SK-N-SH treated with all-trans-retinoic acid at 6 μM for 48 hours (cell line): ENCODE measurements around the gene ZNF32.

Source experiments
- ATAC-seq: fragments of 200-7000 bp; cut with Tn5 transposase; 3 replicates; pipeline ENCODE4 v1.9.1; 2020; ENCODE audit warnings: mild to moderate bottlenecking, moderate library complexity
- ARNTL ChIP-seq: fragments of 450-650 bp; formaldehyde crosslinking; IDR thresholded peaks from 2 replicates; pipeline ENCODE4 v1.5.0; 2020; ENCODE audit warnings: low read depth, mild to moderate bottlenecking, moderate library complexity, borderline replicate concordance
- BACH2 ChIP-seq: fragments of 250-450 bp; sonication (Bioruptor Pico); IDR thresholded peaks from 2 replicates; pipeline ENCODE4 v1.9.0; 2021; ENCODE audit warnings: mild to moderate bottlenecking, borderline replicate concordance
- CSDC2 ChIP-seq: fragments of 250-450 bp; sonication (Bioruptor Pico); IDR thresholded peaks from 2 replicates; pipeline ENCODE4 v1.5.0; 2020; ENCODE audit warnings: mild to moderate bottlenecking, moderate library complexity
- ESRRG ChIP-seq: fragments of 250-450 bp; sonication (Bioruptor Pico); IDR thresholded peaks from 2 replicates; pipeline ENCODE4 v1.6.1; 2021; ENCODE audit warnings: mild to moderate bottlenecking
- GLIS3 ChIP-seq: fragments of 250-450 bp; sonication (Bioruptor Pico); IDR thresholded peaks from 2 replicates; pipeline ENCODE4 v1.5.0; 2020; ENCODE audit warnings: mild to moderate bottlenecking, moderate library complexity
- ISL1 ChIP-seq: fragments of 250-450 bp; sonication (Bioruptor Pico); IDR thresholded peaks from 2 replicates; pipeline ENCODE4 v2.1.2; 2022; ENCODE audit warnings: mild to moderate bottlenecking, moderate library complexity
- OSR1 ChIP-seq: fragments of 250-450 bp; sonication (Bioruptor Pico); IDR thresholded peaks from 2 replicates; pipeline ENCODE4 v1.8.0; 2022; ENCODE audit warnings: moderate library complexity, mild to moderate bottlenecking, inconsistent platforms
- PPARA ChIP-seq: fragments of 250-450 bp; sonication (Bioruptor Pico); IDR thresholded peaks from 2 replicates; pipeline ENCODE4 v1.5.0; 2020; ENCODE audit warnings: mild to moderate bottlenecking, borderline replicate concordance
- RARB ChIP-seq: fragments of 250-450 bp; sonication (Bioruptor Pico); IDR thresholded peaks from 2 replicates; pipeline ENCODE4 v1.8.0; 2021; ENCODE audit warnings: mild to moderate bottlenecking, moderate library complexity
- SNAI2 ChIP-seq: fragments of 250-450 bp; sonication (Bioruptor Pico); IDR thresholded peaks from 2 replicates; pipeline ENCODE4 v1.5.0; 2020; ENCODE audit warnings: mild to moderate bottlenecking, moderate library complexity
- TCF4 ChIP-seq: fragments of 250-450 bp; sonication (Bioruptor Pico); IDR thresholded peaks from 2 replicates; pipeline ENCODE4 v1.8.0; 2021; ENCODE audit warnings: mild to moderate bottlenecking, moderate library complexity, borderline replicate concordance
- TOX ChIP-seq: fragments of 250-450 bp; sonication (Bioruptor Pico); IDR thresholded peaks from 2 replicates; pipeline ENCODE4 v1.8.0; 2021; ENCODE audit warnings: mild to moderate bottlenecking, moderate library complexity, borderline replicate concordance
- ZFP3 ChIP-seq: fragments of 250-450 bp; sonication (Bioruptor Pico); IDR thresholded peaks from 2 replicates; pipeline ENCODE4 v1.5.0; 2020; ENCODE audit warnings: mild to moderate bottlenecking, moderate library complexity
- ZFP30 ChIP-seq: fragments of 450-650 bp; formaldehyde crosslinking; IDR thresholded peaks from 2 replicates; pipeline ENCODE4 v1.5.0; 2022; ENCODE audit warnings: mild to moderate bottlenecking, moderate library complexity
- ZNF565 ChIP-seq: fragments of 450-650 bp; formaldehyde crosslinking; conservative IDR thresholded peaks from 2 replicates; pipeline ENCODE4 v1.5.0; 2020; ENCODE audit warnings: low read depth, mild to moderate bottlenecking, moderate library complexity
- ZNF70 ChIP-seq: fragments of 450-650 bp; formaldehyde crosslinking; IDR thresholded peaks from 2 replicates; pipeline ENCODE4 v1.5.0; 2020; ENCODE audit warnings: mild to moderate bottlenecking, moderate library complexity
- ZNF8 ChIP-seq: fragments of 450-650 bp; formaldehyde crosslinking; IDR thresholded peaks from 2 replicates; pipeline ENCODE4 v1.5.0; 2020; ENCODE audit warnings: mild to moderate bottlenecking, moderate library complexity
- TF ChIP-seq, protein P1 (sequence below): fragments of 250-450 bp; sonication (Bioruptor Pico); IDR thresholded peaks from 2 replicates; pipeline ENCODE4 v1.5.1; 2021; ENCODE audit warnings: mild to moderate bottlenecking, moderate library complexity
- TF ChIP-seq, protein P2 (sequence below): fragments of 250-450 bp; sonication (Bioruptor Pico); IDR thresholded peaks from 2 replicates; pipeline ENCODE4 v1.5.1; 2020; ENCODE audit warnings: low read depth, mild to moderate bottlenecking, moderate library complexity
- TF ChIP-seq, protein P3 (sequence below): fragments of 250-450 bp; sonication (Bioruptor Pico); IDR thresholded peaks from 2 replicates; pipeline ENCODE4 v1.8.0; 2020; ENCODE audit warnings: mild to moderate bottlenecking, moderate library complexity, borderline replicate concordance
- TF ChIP-seq, protein P4 (sequence below): fragments of 250-450 bp; sonication (Bioruptor Pico); IDR thresholded peaks from 2 replicates; pipeline ENCODE4 v1.8.0; 2021; ENCODE audit warnings: low read depth, mild to moderate bottlenecking, moderate library complexity, borderline replicate concordance
- TF ChIP-seq, protein P5 (sequence below): fragments of 250-450 bp; sonication (Bioruptor Pico); IDR thresholded peaks from 2 replicates; pipeline ENCODE4 v1.5.0; 2020; ENCODE audit warnings: mild to moderate bottlenecking, moderate library complexity

Gene ZNF32

DNA sequence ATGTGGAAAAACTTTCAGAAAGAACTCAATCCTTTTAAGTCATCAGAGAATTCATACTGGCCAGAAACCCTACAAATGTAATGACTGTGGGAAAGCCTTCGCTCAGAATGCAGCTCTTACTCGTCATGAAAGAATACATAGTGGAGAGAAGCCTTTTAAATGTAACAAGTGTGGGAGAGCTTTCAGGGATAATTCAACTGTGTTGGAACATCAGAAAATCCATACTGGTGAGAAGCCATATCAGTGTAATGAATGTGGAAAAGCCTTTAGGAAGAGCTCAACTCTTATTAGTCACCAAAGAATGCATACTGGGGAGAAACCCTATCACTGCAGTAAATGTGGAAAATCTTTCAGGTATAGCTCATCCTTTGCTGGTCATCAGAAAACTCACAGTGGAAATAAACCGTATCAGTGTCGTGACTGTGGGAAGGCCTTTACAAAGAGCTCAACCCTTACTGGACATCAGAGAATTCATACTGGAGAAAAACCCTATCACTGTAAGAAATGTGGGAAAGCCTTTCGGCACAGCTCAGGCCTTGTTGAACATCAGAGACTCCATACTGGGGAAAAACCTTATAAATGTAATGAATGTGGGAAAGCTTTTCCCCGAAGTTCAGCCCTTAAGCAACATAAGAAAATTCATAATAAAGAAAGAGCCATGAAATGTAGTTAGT is 31.8 kb downstream of the ZNF32 start:
- TF ChIP-seq CSDC2 (CRISPR knock-in tag) (no peak), ZNF565 (CRISPR knock-in tag) (no peak), ZFP3 (CRISPR knock-in tag) (no peak), ARNTL (no peak)
- TF ChIP-seq, protein P1, sequence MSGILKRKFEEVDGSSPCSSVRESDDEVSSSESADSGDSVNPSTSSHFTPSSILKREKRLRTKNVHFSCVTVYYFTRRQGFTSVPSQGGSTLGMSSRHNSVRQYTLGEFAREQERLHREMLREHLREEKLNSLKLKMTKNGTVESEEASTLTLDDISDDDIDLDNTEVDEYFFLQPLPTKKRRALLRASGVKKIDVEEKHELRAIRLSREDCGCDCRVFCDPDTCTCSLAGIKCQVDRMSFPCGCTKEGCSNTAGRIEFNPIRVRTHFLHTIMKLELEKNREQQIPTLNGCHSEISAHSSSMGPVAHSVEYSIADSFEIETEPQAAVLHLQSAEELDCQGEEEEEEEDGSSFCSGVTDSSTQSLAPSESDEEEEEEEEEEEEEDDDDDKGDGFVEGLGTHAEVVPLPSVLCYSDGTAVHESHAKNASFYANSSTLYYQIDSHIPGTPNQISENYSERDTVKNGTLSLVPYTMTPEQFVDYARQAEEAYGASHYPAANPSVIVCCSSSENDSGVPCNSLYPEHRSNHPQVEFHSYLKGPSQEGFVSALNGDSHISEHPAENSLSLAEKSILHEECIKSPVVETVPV (CRISPR knock-in tag), result no peak
- no peak for ATAC-seq

DNA sequence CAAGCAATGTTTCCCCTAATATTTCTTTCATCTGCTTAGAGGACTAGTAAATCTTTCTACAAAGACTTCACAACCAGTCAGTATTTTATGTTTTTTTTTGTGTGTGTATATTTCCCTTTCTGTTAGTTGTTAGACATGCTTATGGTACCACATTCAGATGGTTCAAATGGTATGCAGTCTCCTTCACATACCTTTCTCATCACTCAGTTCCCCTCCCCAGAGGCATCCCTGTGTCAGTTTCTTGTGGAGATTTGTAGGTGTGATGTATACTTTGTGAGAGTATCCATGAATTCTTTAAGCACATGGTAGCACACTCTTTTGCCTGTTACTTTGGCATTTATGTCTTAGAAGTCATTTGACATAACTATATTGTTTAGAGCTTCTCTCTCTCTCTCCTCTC is 38.0 kb downstream of the ZNF32 start:
- TF ChIP-seq ARNTL, result no peak
- TF ChIP-seq, protein P2, sequence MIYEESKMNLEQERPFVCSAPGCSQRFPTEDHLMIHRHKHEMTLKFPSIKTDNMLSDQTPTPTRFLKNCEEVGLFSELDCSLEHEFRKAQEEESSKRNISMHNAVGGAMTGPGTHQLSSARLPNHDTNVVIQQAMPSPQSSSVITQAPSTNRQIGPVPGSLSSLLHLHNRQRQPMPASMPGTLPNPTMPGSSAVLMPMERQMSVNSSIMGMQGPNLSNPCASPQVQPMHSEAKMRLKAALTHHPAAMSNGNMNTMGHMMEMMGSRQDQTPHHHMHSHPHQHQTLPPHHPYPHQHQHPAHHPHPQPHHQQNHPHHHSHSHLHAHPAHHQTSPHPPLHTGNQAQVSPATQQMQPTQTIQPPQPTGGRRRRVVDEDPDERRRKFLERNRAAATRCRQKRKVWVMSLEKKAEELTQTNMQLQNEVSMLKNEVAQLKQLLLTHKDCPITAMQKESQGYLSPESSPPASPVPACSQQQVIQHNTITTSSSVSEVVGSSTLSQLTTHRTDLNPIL (CRISPR knock-in tag), result no peak
- TF ChIP-seq, protein P3, sequence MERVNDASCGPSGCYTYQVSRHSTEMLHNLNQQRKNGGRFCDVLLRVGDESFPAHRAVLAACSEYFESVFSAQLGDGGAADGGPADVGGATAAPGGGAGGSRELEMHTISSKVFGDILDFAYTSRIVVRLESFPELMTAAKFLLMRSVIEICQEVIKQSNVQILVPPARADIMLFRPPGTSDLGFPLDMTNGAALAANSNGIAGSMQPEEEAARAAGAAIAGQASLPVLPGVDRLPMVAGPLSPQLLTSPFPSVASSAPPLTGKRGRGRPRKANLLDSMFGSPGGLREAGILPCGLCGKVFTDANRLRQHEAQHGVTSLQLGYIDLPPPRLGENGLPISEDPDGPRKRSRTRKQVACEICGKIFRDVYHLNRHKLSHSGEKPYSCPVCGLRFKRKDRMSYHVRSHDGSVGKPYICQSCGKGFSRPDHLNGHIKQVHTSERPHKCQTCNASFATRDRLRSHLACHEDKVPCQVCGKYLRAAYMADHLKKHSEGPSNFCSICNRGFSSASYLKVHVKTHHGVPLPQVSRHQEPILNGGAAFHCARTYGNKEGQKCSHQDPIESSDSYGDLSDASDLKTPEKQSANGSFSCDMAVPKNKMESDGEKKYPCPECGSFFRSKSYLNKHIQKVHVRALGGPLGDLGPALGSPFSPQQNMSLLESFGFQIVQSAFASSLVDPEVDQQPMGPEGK, result no peak
- no peak for TF ChIP-seq CSDC2 (CRISPR knock-in tag)
- TF ChIP-seq PPARA, result no peak
- no peak for TF ChIP-seq BACH2 (CRISPR knock-in tag)
- no peak for TF ChIP-seq ZFP30 (CRISPR knock-in tag)
- TF ChIP-seq OSR1 (CRISPR knock-in tag), result no peak
- TF ChIP-seq TOX (CRISPR knock-in tag), result no peak
- TF ChIP-seq ESRRG (CRISPR knock-in tag), result no peak
- no peak for TF ChIP-seq ZFP3 (CRISPR knock-in tag)
- TF ChIP-seq, protein P4, sequence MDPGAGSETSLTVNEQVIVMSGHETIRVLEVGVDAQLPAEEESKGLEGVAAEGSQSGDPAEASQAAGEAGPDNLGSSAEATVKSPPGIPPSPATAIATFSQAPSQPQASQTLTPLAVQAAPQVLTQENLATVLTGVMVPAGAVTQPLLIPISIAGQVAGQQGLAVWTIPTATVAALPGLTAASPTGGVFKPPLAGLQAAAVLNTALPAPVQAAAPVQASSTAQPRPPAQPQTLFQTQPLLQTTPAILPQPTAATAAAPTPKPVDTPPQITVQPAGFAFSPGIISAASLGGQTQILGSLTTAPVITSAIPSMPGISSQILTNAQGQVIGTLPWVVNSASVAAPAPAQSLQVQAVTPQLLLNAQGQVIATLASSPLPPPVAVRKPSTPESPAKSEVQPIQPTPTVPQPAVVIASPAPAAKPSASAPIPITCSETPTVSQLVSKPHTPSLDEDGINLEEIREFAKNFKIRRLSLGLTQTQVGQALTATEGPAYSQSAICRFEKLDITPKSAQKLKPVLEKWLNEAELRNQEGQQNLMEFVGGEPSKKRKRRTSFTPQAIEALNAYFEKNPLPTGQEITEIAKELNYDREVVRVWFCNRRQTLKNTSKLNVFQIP (CRISPR knock-in tag), result no peak
- no peak for TF ChIP-seq ISL1
- TF ChIP-seq, protein P5, sequence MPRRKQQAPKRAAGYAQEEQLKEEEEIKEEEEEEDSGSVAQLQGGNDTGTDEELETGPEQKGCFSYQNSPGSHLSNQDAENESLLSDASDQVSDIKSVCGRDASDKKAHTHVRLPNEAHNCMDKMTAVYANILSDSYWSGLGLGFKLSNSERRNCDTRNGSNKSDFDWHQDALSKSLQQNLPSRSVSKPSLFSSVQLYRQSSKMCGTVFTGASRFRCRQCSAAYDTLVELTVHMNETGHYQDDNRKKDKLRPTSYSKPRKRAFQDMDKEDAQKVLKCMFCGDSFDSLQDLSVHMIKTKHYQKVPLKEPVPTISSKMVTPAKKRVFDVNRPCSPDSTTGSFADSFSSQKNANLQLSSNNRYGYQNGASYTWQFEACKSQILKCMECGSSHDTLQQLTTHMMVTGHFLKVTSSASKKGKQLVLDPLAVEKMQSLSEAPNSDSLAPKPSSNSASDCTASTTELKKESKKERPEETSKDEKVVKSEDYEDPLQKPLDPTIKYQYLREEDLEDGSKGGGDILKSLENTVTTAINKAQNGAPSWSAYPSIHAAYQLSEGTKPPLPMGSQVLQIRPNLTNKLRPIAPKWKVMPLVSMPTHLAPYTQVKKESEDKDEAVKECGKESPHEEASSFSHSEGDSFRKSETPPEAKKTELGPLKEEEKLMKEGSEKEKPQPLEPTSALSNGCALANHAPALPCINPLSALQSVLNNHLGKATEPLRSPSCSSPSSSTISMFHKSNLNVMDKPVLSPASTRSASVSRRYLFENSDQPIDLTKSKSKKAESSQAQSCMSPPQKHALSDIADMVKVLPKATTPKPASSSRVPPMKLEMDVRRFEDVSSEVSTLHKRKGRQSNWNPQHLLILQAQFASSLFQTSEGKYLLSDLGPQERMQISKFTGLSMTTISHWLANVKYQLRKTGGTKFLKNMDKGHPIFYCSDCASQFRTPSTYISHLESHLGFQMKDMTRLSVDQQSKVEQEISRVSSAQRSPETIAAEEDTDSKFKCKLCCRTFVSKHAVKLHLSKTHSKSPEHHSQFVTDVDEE (CRISPR knock-in tag), result no peak
- no peak for TF ChIP-seq ZNF8 (CRISPR knock-in tag)
- TF ChIP-seq, protein P1 (CRISPR knock-in tag), result no peak
- TF ChIP-seq ZNF70 (CRISPR knock-in tag), result no peak
- no peak for TF ChIP-seq GLIS3 (CRISPR knock-in tag)
- no peak for TF ChIP-seq TCF4 (CRISPR knock-in tag)
- no peak for ATAC-seq

DNA sequence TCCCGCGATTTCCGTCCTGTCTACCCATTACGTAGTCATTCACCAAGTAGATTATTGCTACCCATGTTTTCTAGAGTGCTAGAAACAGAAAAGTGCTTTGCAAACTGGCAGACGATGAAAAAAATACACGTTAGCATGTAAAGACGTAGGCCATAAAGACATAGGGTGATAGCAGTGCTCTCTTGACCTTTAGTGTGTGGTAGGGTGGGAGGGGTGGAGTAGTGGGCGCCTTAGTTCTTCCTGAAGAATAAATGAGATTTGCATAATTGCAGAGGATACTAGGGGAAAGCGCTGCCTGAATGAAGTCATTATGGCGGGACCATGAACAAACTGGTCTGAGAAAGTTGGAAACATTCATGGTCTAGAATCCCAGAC is 41.5 kb downstream of the ZNF32 start:
- no peak for TF ChIP-seq ESRRG (CRISPR knock-in tag)
- no peak for TF ChIP-seq OSR1 (CRISPR knock-in tag)
- TF ChIP-seq, protein P2 (CRISPR knock-in tag), result no peak
- TF ChIP-seq TOX (CRISPR knock-in tag), result no peak
- no peak for TF ChIP-seq SNAI2 (CRISPR knock-in tag)
- TF ChIP-seq ZFP3 (CRISPR knock-in tag), result no peak
- no peak for TF ChIP-seq RARB (CRISPR knock-in tag)
- TF ChIP-seq, all 23 proteins: peak for 0
- no peak for ATAC-seq
